Mesenchymal stem cell (in vitro differentiated cells and primary cell): Measurements from ENCODE around the gene TUB.

ENCODE experiments used
- DNase-seq: peaks from one replicate; pipeline ENCODE4 v3.0.0-alpha.2; 2013
- H2AFZ ChIP-seq: one replicate; pipeline ENCODE4 v1.6.1; 2013; ENCODE audit warnings: low read depth, mild to moderate bottlenecking, control low read depth, inconsistent platforms, low read length, moderate library complexity
- H2AK5ac ChIP-seq: 2 replicates; pipeline ENCODE4 v1.6.1; 2013; ENCODE audit warnings: low read length, moderate library complexity, mild to moderate bottlenecking, inconsistent platforms; ENCODE audit not compliant: severe bottlenecking
- H2BK120ac ChIP-seq: one replicate; pipeline ENCODE4 v1.6.1; 2013; ENCODE audit warnings: low read depth, mild to moderate bottlenecking, inconsistent platforms, low read length, moderate library complexity
- H2BK12ac ChIP-seq, 2 experiments: one replicate each; pipeline ENCODE4 v1.6.1; 2013; ENCODE audit warnings: inconsistent platforms in 2 of 2, low read length in 2 of 2, mild to moderate bottlenecking in 2 of 2, moderate library complexity in 2 of 2, control low read depth in 1 of 2
- H2BK15ac ChIP-seq: one replicate; pipeline ENCODE4 v1.6.1; 2013; ENCODE audit warnings: mild to moderate bottlenecking, low read depth, inconsistent platforms; ENCODE audit not compliant: poor library complexity, severe bottlenecking
- H2BK5ac ChIP-seq: 2 replicates; pipeline ENCODE4 v1.6.1; 2013; ENCODE audit warnings: low read depth, mild to moderate bottlenecking, low read length, control low read depth, inconsistent platforms; ENCODE audit not compliant: poor library complexity, severe bottlenecking
- H3K14ac ChIP-seq, 2 experiments: one replicate each; pipeline ENCODE4 v1.6.1; 2013; ENCODE audit warnings: inconsistent platforms in 2 of 2, low read length in 2 of 2, control low read depth in 1 of 2, mild to moderate bottlenecking in 1 of 2, moderate library complexity in 1 of 2
- H3K18ac ChIP-seq, 2 experiments: one replicate each; pipeline ENCODE4 v1.6.1; 2013; ENCODE audit warnings: inconsistent platforms in 2 of 2, low read length in 2 of 2, control low read depth in 1 of 2, low read depth in 1 of 2, mild to moderate bottlenecking in 1 of 2
- H3K23ac ChIP-seq, 2 experiments: one replicate each; pipeline ENCODE4 v1.6.1; 2013; ENCODE audit warnings: inconsistent platforms in 2 of 2, low read length in 2 of 2, mild to moderate bottlenecking in 2 of 2, moderate library complexity in 2 of 2, control low read depth in 1 of 2
- H3K27ac ChIP-seq: 2 replicates; pipeline ENCODE4 v1.5.1; 2013; ENCODE audit warnings: mild to moderate bottlenecking, moderate library complexity, low read length, control low read depth, inconsistent platforms; ENCODE audit not compliant: poor library complexity, severe bottlenecking
- H3K27me3 ChIP-seq, 2 experiments: 2 replicates each; pipeline versions ENCODE4 v1.6.1 to v1.7.0; 2013; ENCODE audit warnings: low read length in 2 of 2, mild to moderate bottlenecking in 2 of 2, moderate library complexity in 2 of 2, control low read depth in 1 of 2, inconsistent platforms in 1 of 2; ENCODE audit not compliant: control insufficient read depth in 1 of 2, insufficient read depth in 1 of 2
- H3K36me3 ChIP-seq, 2 experiments: 2 replicates each; pipeline versions ENCODE4 v1.6.1 to v1.7.0; 2013; ENCODE audit warnings: low read length in 2 of 2, control low read depth in 1 of 2, inconsistent platforms in 1 of 2, low read depth in 1 of 2, mild to moderate bottlenecking in 1 of 2; ENCODE audit not compliant: insufficient read depth in 2 of 2, control insufficient read depth in 1 of 2
- H3K4ac ChIP-seq, 2 experiments: one replicate each; pipeline ENCODE4 v1.6.1; 2013; ENCODE audit warnings: inconsistent platforms in 2 of 2, low read length in 2 of 2, mild to moderate bottlenecking in 2 of 2, moderate library complexity in 2 of 2, control low read depth in 1 of 2, low read depth in 1 of 2
- H3K4me1 ChIP-seq: 2 replicates; pipeline ENCODE4 v1.6.1; 2013; ENCODE audit warnings: low read depth, low read length, control low read depth; ENCODE audit not compliant: control insufficient read depth, insufficient read depth
- H3K4me2 ChIP-seq: 2 replicates; pipeline ENCODE4 v1.6.1; 2013; ENCODE audit warnings: low read length, mild to moderate bottlenecking, inconsistent platforms; ENCODE audit not compliant: poor library complexity, severe bottlenecking
- H3K4me3 ChIP-seq, 2 experiments: 2 replicates each; pipeline versions ENCODE4 v1.5.1 to v1.7.0; 2013; ENCODE audit warnings: low read length in 2 of 2, mild to moderate bottlenecking in 2 of 2, control low read depth in 1 of 2, low read depth in 1 of 2; ENCODE audit not compliant: insufficient read depth in 1 of 2
- H3K79me1 ChIP-seq: replicated peaks from 2 replicates; pipeline ENCODE4 v1.6.1; 2013; ENCODE audit warnings: mild to moderate bottlenecking, control low read depth, low read length, inconsistent platforms; ENCODE audit not compliant: poor library complexity, severe bottlenecking
- H3K9ac ChIP-seq: 2 replicates; pipeline ENCODE4 v1.7.0; 2013; ENCODE audit warnings: mild to moderate bottlenecking, low read length, moderate library complexity
- H3K9me3 ChIP-seq: 2 replicates; pipeline ENCODE4 v1.7.0; 2013; ENCODE audit warnings: mild to moderate bottlenecking, low read length; ENCODE audit not compliant: control insufficient read depth
- H4K8ac ChIP-seq: one replicate; pipeline ENCODE4 v1.6.1; 2013; ENCODE audit warnings: inconsistent platforms, mild to moderate bottlenecking, low read length, moderate library complexity
- H4K91ac ChIP-seq: one replicate; pipeline ENCODE4 v1.6.1; 2013; ENCODE audit warnings: mild to moderate bottlenecking, low read length, inconsistent platforms
- WGBS: methylation state at CpG from one replicate; pipeline ENCODE4 v1.1.7; 2013; ENCODE audit warnings: mixed read lengths; 5-methylcytosine and 5-hydroxymethylcytosine counted together

TUB gene

DNA sequence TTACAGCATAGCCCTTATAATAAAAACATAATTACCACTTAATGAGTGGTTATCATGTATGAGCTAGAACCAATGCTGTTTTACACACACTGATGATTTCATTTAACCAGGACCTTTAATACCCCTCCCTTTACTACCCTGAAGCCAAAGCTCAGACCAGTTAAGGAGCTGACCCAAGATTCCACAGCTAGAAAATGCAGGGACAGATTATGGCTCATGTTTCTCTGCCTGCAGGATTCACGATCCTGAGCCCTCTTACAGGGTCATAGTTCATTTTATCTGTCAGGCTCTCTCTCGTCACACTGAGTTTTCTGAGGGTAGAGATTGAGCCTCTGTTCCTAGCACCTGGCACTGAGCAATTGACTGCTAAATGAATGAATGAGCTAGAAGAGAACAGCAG lies 27.4 kb downstream of the TUB start:
- Histone ChIP-seq H3K27ac (no peak overlapping the region), H3K23ac (no peak overlapping the region), H2AK5ac (no peak overlapping the region), H2BK15ac (no peak overlapping the region), H3K18ac (no peak overlapping the region), H2BK12ac (no peak overlapping the region), H2AFZ (no peak overlapping the region), H3K4ac (no peak overlapping the region), H4K8ac (no peak overlapping the region), H3K9ac (no peak overlapping the region), H4K91ac (no peak overlapping the region), H3K4me1 (no peaks in the 10 kb centered on the region), H3K27me3 (peaks cover 0 to 9% of the 10 kb centered on the region in 2 experiments), H3K9me3 (no peaks in the 10 kb centered on the region), H3K14ac (no peak overlapping the region), H2BK120ac (no peak overlapping the region), H3K4me2 (no peak overlapping the region), H2BK5ac (no peak overlapping the region), H3K36me3 (peaks cover 0 to 52% of the 10 kb centered on the region in 2 experiments), H3K4me3 (no peak overlapping the region), H3K79me1 (no peaks in the 10 kb centered on the region)
- 85% methylated on average over 2 of the region's 2 CpGs for WGBS
- no peak for DNase-seq

- Histone ChIP-seq H3K14ac (no peak overlapping the region), H3K9ac (no peak overlapping the region), H3K4me2 (no peak overlapping the region), H3K27me3 (peaks cover 0 to 9% of the 10 kb centered on the region in 2 experiments), H2AFZ (no peak overlapping the region), H3K36me3 (peaks cover 0 to 39% of the 10 kb centered on the region in 2 experiments), H4K91ac (no peak overlapping the region), H3K18ac (no peak overlapping the region), H4K8ac (no peak overlapping the region), H2AK5ac (no peak overlapping the region), H3K23ac (no peak overlapping the region), H3K27ac (no peak overlapping the region), H3K4ac (no peak overlapping the region), H3K4me3 (no peak overlapping the region), H2BK5ac (no peak overlapping the region), H3K4me1 (no peaks in the 10 kb centered on the region), H2BK12ac (no peak overlapping the region), H2BK15ac (no peak overlapping the region), H2BK120ac (no peak overlapping the region), H3K79me1 (no peaks in the 10 kb centered on the region), H3K9me3 (peaks cover 1% of the 10 kb centered on the region)
- DNase-seq: no peak
Observed at GRCh38 chr11:8109675-8110074, 28.7 kb downstream of the TUB start.

- no peak overlapping the region for H2BK12ac ChIP-seq
- no peak overlapping the region for H3K9ac ChIP-seq
- H2AFZ ChIP-seq: no peak overlapping the region
- no peak overlapping the region for H3K4me2 ChIP-seq
- H3K4ac ChIP-seq: no peak overlapping the region
- H3K4me1 ChIP-seq: no peaks in the 10 kb centered on the region
- 96% methylated on average over 4 of the region's 4 CpGs for WGBS
- no peak overlapping the region for H3K23ac ChIP-seq
- H3K14ac ChIP-seq: no peak overlapping the region
- peaks cover 0 to 9% of the 10 kb centered on the region in 2 experiments for H3K27me3 ChIP-seq
- H3K9me3 ChIP-seq: peaks cover 7% of the 10 kb centered on the region
- H3K27ac ChIP-seq: no peak overlapping the region
- no peak overlapping the region for H3K18ac ChIP-seq
- no peak overlapping the region for H4K8ac ChIP-seq
- no peak overlapping the region for H2AK5ac ChIP-seq
- H2BK120ac ChIP-seq: no peak overlapping the region
- peaks cover 0 to 32% of the 10 kb centered on the region in 2 experiments for H3K36me3 ChIP-seq
- no peak overlapping the region for H2BK5ac ChIP-seq
- no peaks in the 10 kb centered on the region for H3K79me1 ChIP-seq
- no peak for DNase-seq
- H4K91ac ChIP-seq: no peak overlapping the region
- H2BK15ac ChIP-seq: no peak overlapping the region
- H3K4me3 ChIP-seq: no peak overlapping the region
Observed at GRCh38 chr11:8110396-8110795, 29.4 kb downstream of the TUB start.

DNA sequence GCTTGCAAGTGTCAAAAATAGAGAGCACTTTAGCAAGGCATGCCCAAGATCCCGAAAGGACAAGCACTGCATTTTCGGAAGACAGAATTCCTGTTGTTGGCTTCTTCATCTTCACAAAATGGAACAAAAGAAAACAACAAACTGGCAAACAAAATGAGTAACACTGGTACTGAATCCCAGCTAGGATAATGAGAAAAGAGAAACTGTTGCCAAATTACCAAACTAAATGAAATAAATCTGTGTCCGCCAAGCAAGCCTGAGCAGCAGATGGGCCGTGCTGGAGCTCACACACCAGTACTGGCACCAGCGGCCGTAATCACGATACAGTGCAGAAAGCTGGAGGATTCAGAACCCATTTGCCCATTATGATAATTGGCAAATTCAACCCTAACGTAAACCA lies 30.6 kb downstream of the TUB start:
- H3K4ac ChIP-seq: no peak overlapping the region
- no peak overlapping the region for H3K4me2 ChIP-seq
- H3K4me1 ChIP-seq: no peaks in the 10 kb centered on the region

More for the DNA sequence above, 30.6 kb downstream of the TUB start:
- Histone ChIP-seq H3K9me3 (peaks cover 7% of the 10 kb centered on the region), H3K27ac (no peak overlapping the region), H3K27me3 (peaks cover 0 to 9% of the 10 kb centered on the region in 2 experiments), H2BK120ac (no peak overlapping the region), H3K79me1 (no peaks in the 10 kb centered on the region), H3K4me3 (no peak overlapping the region), H2BK5ac (no peak overlapping the region), H2BK12ac (no peak overlapping the region), H3K18ac (no peak overlapping the region), H2AK5ac (no peak overlapping the region), H2BK15ac (no peak overlapping the region), H4K91ac (no peak overlapping the region), H4K8ac (no peak overlapping the region), H3K14ac (no peak overlapping the region), H3K23ac (no peak overlapping the region), H2AFZ (no peak overlapping the region), H3K9ac (no peak overlapping the region), H3K36me3 (peaks cover 0 to 19% of the 10 kb centered on the region in 2 experiments)
- DNase-seq: no peak
- WGBS: 95% methylated on average over 7 of the region's 8 CpGs
